ENCODE data around the gene BARHL1. TPM values are rescaled to one million over a fixed set of nuclear protein-coding genes. Genes with fewer than 3 reads are reported as not detected.

BARHL1 gene
- total and polyA plus RNA-seq, 2 of the 13 experiments (the other 11 are each of a cell fraction or from before 2014, with no cell fraction given): not detected

- no peak overlapping the region for H3K27ac ChIP-seq (ENCODE audit: extremely low read length, insufficient read depth, low read length)
- H2AFZ ChIP-seq (ENCODE audit: low read length): no peak overlapping the region
- DNase-seq (ENCODE audit: low spot score) (no peak), FAIRE-seq (no peak), ATAC-seq (no peak)
- no peak overlapping the region for H3K4me2 ChIP-seq (ENCODE audit: low read depth, low read length)
- POLR2A ChIA-PET: no interaction called here
- H3K4me1 ChIP-seq (ENCODE audit: insufficient read depth, low read length): no peaks in the 10 kb centered on the region
- no peaks in the 10 kb centered on the region for H3K9me3 ChIP-seq (ENCODE audit: low read length)
- H3K9ac ChIP-seq (ENCODE audit: insufficient read depth, low read depth, low read length): no peak overlapping the region
- peaks cover 0 to 52% of the 10 kb centered on the region in 2 experiments; a peak in 3 of 5 replicates for H3K27me3 ChIP-seq (ENCODE audit: control insufficient read depth in 1 of 2, insufficient read depth in 2 of 2, low read length in 2 of 2)
- in situ Hi-C loops (cut with HindIII; ENCODE audit: extremely low pct_ligation_motif_present, low pct_unique_long_range_greater_than_20kb): no loop called here
- 17% methylated on average over 2 of the region's 2 CpGs for WGBS (ENCODE audit: low lambda C conversion rate)
- no peaks in the 10 kb centered on the region for H3K79me2 ChIP-seq (ENCODE audit: insufficient read depth, low read length)
- no peak overlapping the region for H3K4me3 ChIP-seq (replicated peaks in 1 of 3; ENCODE audit: insufficient read depth in 1 of 3, low read depth in 2 of 3, low read length in 3 of 3)
- H3K36me3 ChIP-seq (replicated peaks in 1 of 2; ENCODE audit: control insufficient read depth in 1 of 2, insufficient read depth in 2 of 2, low read length in 2 of 2): no peaks in the 10 kb centered on the region
- CTCF ChIA-PET (ENCODE audit: low intra/inter-chr PET ratio, low total read pairs): no interaction called here
- BruUV-seq (replicated peaks): no TSS peak
- no peaks in the 10 kb centered on the region for H4K20me1 ChIP-seq (ENCODE audit: insufficient read depth, low read length)
- no peak for TF ChIP-seq E2F5 (CRISPR knock-in tag; conservative IDR thresholded peaks at IDR 0.05)
- no peak for TF ChIP-seq HOMEZ (CRISPR knock-in tag; IDR thresholded peaks at IDR 0.05; ENCODE audit: low read depth)
- no peak for TF ChIP-seq ZNF512B (CRISPR knock-in tag; IDR thresholded peaks at IDR 0.05; ENCODE audit: borderline replicate concordance)
- TF ChIP-seq ZNF44 (CRISPR knock-in tag; IDR thresholded peaks at IDR 0.05): no peak
- no peak for TF ChIP-seq SKI (IDR thresholded peaks at IDR 0.05; ENCODE audit: partially characterized antibody)
- no peak for TF ChIP-seq CREB3 (CRISPR knock-in tag; IDR thresholded peaks at IDR 0.05)
- TF ChIP-seq U2AF1 (optimal IDR thresholded peaks at IDR 0.05; ENCODE audit: low read depth, low read length): no peak
- TF ChIP-seq THRA (CRISPR knock-in tag; IDR thresholded peaks at IDR 0.05; ENCODE audit: borderline replicate concordance): no peak
- TF ChIP-seq ZXDC (CRISPR knock-in tag; IDR thresholded peaks at IDR 0.05): no peak
- TF ChIP-seq MAF1 (CRISPR knock-in tag; IDR thresholded peaks at IDR 0.05; ENCODE audit: borderline replicate concordance): no peak
- TF ChIP-seq ZNF292 (CRISPR knock-in tag; IDR thresholded peaks at IDR 0.05; ENCODE audit: borderline replicate concordance, low read depth): no peak
- intact Hi-C loops (cut with micrococcal nuclease; ENCODE audit: unreplicated experiment): no loop called here
Measured at GRCh38 chr9:132559711-132560110, 22.7 kb upstream of the BARHL1 start.

All from HepG2 (cell line).